Hepatocyte (in vitro differentiated cells): Measurements from ENCODE around the gene C12orf42.
"Not testable (repeated sequence)": the region's sequence is repeated elsewhere in the genome, so short reads cannot be mapped to it uniquely, and the experiment has no call there.

Experiments
- CTCF ChIP-seq: fragments of 200-600 bp; sonication (generic); IDR thresholded peaks from 2 replicates; pipeline ENCODE4 v1.5.1; 2016; ENCODE audit warnings: antibody characterized with exemption, mild to moderate bottlenecking; ENCODE audit not compliant: poor library complexity
- EZH2 ChIP-seq: fragments of 200-600 bp; sonication (generic); IDR thresholded peaks from 2 replicates; pipeline ENCODE4 v1.6.1; 2016; ENCODE audit warnings: antibody characterized with exemption, mild to moderate bottlenecking, borderline replicate concordance
- EZH2phosphoT487 ChIP-seq: fragments of 200-600 bp; sonication (generic); IDR thresholded peaks from one replicate; pipeline ENCODE4 v1.6.1; 2018; ENCODE audit warnings: antibody characterized with exemption, mild to moderate bottlenecking, low read depth, moderate library complexity; ENCODE audit not compliant: unreplicated experiment, severe bottlenecking

- not testable (repeated sequence) for TF ChIP-seq CTCF, EZH2, EZH2phosphoT487
Measured at GRCh38 chr12:103434165-103435105, 61.3 kb downstream of the C12orf42 start.
